ENCODE measurements around the gene LGI1. TPM values are rescaled to one million over a fixed set of nuclear protein-coding genes. Genes with fewer than 3 reads are reported as not detected.

LGI1 gene
- total RNA-seq: not detected in 2 replicates

DNA sequence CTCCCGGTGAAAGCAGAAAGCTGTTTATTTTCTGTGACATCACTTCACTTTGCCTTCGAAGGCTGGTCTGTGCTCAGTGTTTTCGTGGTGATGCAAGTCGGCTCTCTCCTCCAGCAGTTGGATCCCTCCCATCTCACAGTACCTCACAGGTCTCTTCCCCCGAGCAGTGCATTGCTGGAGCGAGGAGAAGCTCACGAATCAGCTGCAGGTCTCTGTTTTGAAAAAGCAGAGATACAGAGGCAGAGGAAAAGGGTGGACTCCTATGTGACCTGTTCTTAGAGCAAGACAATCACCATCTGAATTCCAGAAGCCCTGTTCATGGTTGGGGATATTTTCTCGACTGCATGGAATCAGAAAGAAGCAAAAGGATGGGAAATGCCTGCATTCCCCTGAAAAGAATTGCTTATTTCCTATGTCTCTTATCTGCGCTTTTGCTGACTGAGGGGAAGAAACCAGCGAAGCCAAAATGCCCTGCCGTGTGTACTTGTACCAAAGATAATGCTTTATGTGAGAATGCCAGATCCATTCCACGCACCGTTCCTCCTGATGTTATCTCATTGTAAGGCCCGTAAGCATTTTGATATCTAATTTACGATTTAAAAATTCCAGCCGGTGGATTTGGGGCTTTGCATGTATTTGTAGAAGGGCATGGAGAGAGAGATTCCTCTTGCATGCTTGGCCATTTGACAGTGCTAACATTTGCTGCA lies at the start of gene LGI1:
LGI1 (plus strand) TSS at position 136 of the 707 bp plus-strand sequence; CDS start at position 345, 209 bp downstream.
- DNase-seq (ENCODE audit: low read depth): no peak
- TF ChIP-seq, protein P1, sequence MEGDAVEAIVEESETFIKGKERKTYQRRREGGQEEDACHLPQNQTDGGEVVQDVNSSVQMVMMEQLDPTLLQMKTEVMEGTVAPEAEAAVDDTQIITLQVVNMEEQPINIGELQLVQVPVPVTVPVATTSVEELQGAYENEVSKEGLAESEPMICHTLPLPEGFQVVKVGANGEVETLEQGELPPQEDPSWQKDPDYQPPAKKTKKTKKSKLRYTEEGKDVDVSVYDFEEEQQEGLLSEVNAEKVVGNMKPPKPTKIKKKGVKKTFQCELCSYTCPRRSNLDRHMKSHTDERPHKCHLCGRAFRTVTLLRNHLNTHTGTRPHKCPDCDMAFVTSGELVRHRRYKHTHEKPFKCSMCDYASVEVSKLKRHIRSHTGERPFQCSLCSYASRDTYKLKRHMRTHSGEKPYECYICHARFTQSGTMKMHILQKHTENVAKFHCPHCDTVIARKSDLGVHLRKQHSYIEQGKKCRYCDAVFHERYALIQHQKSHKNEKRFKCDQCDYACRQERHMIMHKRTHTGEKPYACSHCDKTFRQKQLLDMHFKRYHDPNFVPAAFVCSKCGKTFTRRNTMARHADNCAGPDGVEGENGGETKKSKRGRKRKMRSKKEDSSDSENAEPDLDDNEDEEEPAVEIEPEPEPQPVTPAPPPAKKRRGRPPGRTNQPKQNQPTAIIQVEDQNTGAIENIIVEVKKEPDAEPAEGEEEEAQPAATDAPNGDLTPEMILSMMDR (conservative IDR thresholded peaks at IDR 0.05; ENCODE audit: low read depth, low read length): no peak
- no peak within 1 kb of the TSS for H3K4me3 ChIP-seq (ENCODE audit: low read depth, low read length)

GRCh38 chr10:93710333-93710909 lies 47.3 kb upstream of the LGI1 start:
- TF ChIP-seq, protein P1 (conservative IDR thresholded peaks at IDR 0.05; ENCODE audit: low read depth, low read length): no peak
- DNase-seq (ENCODE audit: low read depth): no peak
- no peak overlapping the region for H3K4me3 ChIP-seq (ENCODE audit: low read depth, low read length)

- no peak overlapping the region for H3K4me3 ChIP-seq (ENCODE audit: low read depth, low read length)
- DNase-seq (ENCODE audit: low read depth): no peak
- TF ChIP-seq, protein P1 (conservative IDR thresholded peaks at IDR 0.05; ENCODE audit: low read depth, low read length): no peak
Observed at GRCh38 chr10:93711891-93712290, 45.8 kb upstream of the LGI1 start.

DNA sequence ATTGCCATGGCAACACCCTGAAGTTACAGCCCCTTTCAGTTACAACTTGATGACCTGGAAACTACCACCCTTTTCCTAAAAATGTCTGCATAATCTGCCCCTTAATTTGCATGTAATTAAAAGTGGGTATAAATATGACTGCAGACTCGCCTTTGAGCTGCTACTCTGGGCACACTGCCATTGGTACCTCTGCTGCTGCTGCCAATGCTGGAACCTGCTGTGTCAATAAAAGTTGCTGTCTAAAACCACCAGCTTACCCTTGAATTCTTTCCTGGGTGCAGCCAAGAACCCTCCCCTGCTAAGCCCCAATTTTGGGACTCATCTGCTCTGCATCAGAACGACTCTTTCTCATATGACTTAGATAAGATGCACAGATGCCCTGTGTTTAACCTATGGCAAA lies 45.1 kb upstream of the LGI1 start:
- TF ChIP-seq, protein P1 (conservative IDR thresholded peaks at IDR 0.05; ENCODE audit: low read depth, low read length): no peak
- H3K4me3 ChIP-seq (ENCODE audit: low read depth, low read length): no peak overlapping the region
- DNase-seq (ENCODE audit: low read depth): no peak

- DNase-seq (ENCODE audit: low read depth): no peak
- no peak overlapping the region for H3K4me3 ChIP-seq (ENCODE audit: low read depth, low read length)
- TF ChIP-seq, protein P1 (conservative IDR thresholded peaks at IDR 0.05; ENCODE audit: low read depth, low read length): no peak
Observed at GRCh38 chr10:93715345-93715744, 42.4 kb upstream of the LGI1 start.

GRCh38 chr10:93716766-93717165 lies 41.0 kb upstream of the LGI1 start:
- H3K4me3 ChIP-seq (ENCODE audit: low read depth, low read length): no peak overlapping the region
- TF ChIP-seq, protein P1 (conservative IDR thresholded peaks at IDR 0.05; ENCODE audit: low read depth, low read length): no peak
- DNase-seq (ENCODE audit: low read depth): no peak

All from epithelial cell of proximal tubule (primary cell).